Fibroblast of lung (primary cell): ENCODE data around the gene WSCD2.

Source experiments
- CTCF ChIP-seq, 2 donors: IDR thresholded peaks in 1 of 2; conservative IDR thresholded peaks in 1 of 2; 1 replicate in 1 of 2; 2 replicates in 1 of 2; pipeline ENCODE4 v1.5.1; 2011 to 2012; ENCODE audit warnings: low read length in 2 of 2, control low read depth in 1 of 2, inconsistent platforms in 1 of 2, low read depth in 1 of 2, mild to moderate bottlenecking in 1 of 2
- EZH2 ChIP-seq: IDR thresholded peaks from 2 replicates; pipeline ENCODE4 v1.5.1; 2012; ENCODE audit warnings: low read length, control low read depth, mild to moderate bottlenecking; ENCODE audit errors: missing control alignments

DNA sequence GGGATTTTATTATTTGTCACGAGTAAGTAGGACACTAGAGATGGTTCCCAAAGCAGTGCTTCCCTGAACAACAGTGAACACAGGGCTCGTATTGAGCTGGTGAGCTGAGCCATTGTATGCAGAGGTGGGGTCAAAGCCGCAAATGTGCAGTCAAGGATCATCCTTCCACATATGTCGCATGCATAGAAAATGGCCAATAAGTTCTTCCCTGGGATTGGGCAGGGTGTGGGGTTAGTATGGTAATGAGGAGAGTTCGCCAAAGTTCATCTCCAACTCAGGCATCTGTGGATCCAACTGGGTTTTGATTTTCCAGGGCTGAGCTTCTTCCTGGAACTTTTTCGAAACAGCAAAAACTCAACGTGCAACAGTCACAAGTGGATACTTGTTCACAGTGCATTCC, 123.4 kb downstream of the WSCD2 start:
- TF ChIP-seq CTCF (conservative IDR thresholded peaks at IDR 0.05 in 1 of 2, IDR thresholded peaks at IDR 0.05 in 1 of 2; ENCODE audit: low read depth in 1 of 2, low read length in 2 of 2) (no peak), EZH2 (no peak)
